B cell (primary cell): ENCODE results near the gene ZC3H12C.

Experiments
- CTCF ChIP-seq: fragments of 200-600 bp; IDR thresholded peaks from one replicate; pipeline ENCODE4 v1.8.0; 2022; ENCODE audit warnings: antibody characterized with exemption, mild to moderate bottlenecking
- EZH2 ChIP-seq: IDR thresholded peaks from 2 replicates; pipeline ENCODE4 v1.6.1; 2012; ENCODE audit warnings: borderline replicate concordance, low read depth, mild to moderate bottlenecking, moderate library complexity, low read length; ENCODE audit not compliant: insufficient read depth, poor library complexity, severe bottlenecking

GRCh38 chr11:110072930-110073329, 20.3 kb upstream of the ZC3H12C start:
- no peak for TF ChIP-seq CTCF
- TF ChIP-seq EZH2: no peak
